Endodermal cell (in vitro differentiated cells): ENCODE results near the gene UNG. TPM values are rescaled to one million over a fixed set of nuclear protein-coding genes. Genes with fewer than 3 reads are reported as not detected.

Experiments used
- DNase-seq: peaks from one replicate; pipeline ENCODE4 v3.0.0-alpha.2; 2017
- H3K27ac ChIP-seq: 2 replicates; pipeline ENCODE4 v1.5.1; 2013; ENCODE audit warnings: mild to moderate bottlenecking, low read depth, low read length, moderate library complexity
- H3K27me3 ChIP-seq: 2 replicates; pipeline ENCODE4 v1.6.1; 2013; ENCODE audit warnings: mild to moderate bottlenecking, low read length, moderate library complexity; ENCODE audit not compliant: insufficient read depth, control insufficient read depth, poor library complexity, severe bottlenecking
- H3K36me3 ChIP-seq: 2 replicates; pipeline ENCODE4 v1.7.0; 2013; ENCODE audit warnings: mild to moderate bottlenecking, low read length, moderate library complexity; ENCODE audit not compliant: control insufficient read depth, insufficient read depth
- H3K4me1 ChIP-seq: one replicate; pipeline ENCODE4 v1.7.0; 2013; ENCODE audit warnings: low read length; ENCODE audit not compliant: control insufficient read depth, insufficient read depth
- H3K4me3 ChIP-seq: 2 replicates; pipeline ENCODE4 v1.5.1; 2013; ENCODE audit warnings: mild to moderate bottlenecking, low read length, moderate library complexity
- H3K9ac ChIP-seq: 2 replicates; pipeline ENCODE4 v1.6.1; 2013; ENCODE audit warnings: mild to moderate bottlenecking, low read length, moderate library complexity; ENCODE audit not compliant: poor library complexity, severe bottlenecking; ENCODE audit errors: extremely low read depth
- H3K9me3 ChIP-seq: 2 replicates; pipeline ENCODE4 v1.6.1; 2013; ENCODE audit warnings: mild to moderate bottlenecking, low read length, moderate library complexity; ENCODE audit not compliant: control insufficient read depth
- H3K27ac Mint-ChIP-seq: 2 replicates; pipeline ENCODE4 v1.8.0; 2020; ENCODE audit warnings: mixed read lengths
- H3K27me3 Mint-ChIP-seq: 2 replicates; pipeline ENCODE4 v1.8.0; 2021; ENCODE audit warnings: mild to moderate bottlenecking, mixed read lengths; ENCODE audit not compliant: insufficient read depth
- H3K36me3 Mint-ChIP-seq: 2 replicates; pipeline ENCODE4 v1.8.0; 2020; ENCODE audit warnings: low read depth, mixed read lengths
- H3K4me1 Mint-ChIP-seq: 2 replicates; pipeline ENCODE4 v1.8.0; 2020; ENCODE audit warnings: mixed read lengths
- H3K4me3 Mint-ChIP-seq: 2 replicates; pipeline ENCODE4 v1.8.0; 2020; ENCODE audit warnings: mild to moderate bottlenecking, moderate library complexity, mixed read lengths
- H3K9me3 Mint-ChIP-seq: 2 replicates; pipeline ENCODE4 v1.8.0; 2020; ENCODE audit warnings: mild to moderate bottlenecking, mixed read lengths
- CTCF ChIP-seq: fragments of 200-600 bp; sonication (generic); conservative IDR thresholded peaks from 2 replicates; pipeline ENCODE4 v1.5.0; 2021; ENCODE audit warnings: antibody characterized with exemption, mild to moderate bottlenecking
- WGBS, 2 experiments: methylation state at CpG; one replicate each; pipeline versions ENCODE4 v1.1.5 to v1.1.7; 2013; ENCODE audit warnings: missing lambda C conversion rate in 2 of 2, mixed read lengths in 1 of 2; ENCODE audit not compliant: insufficient coverage in 1 of 2, insufficient read length in 1 of 2; 5-methylcytosine and 5-hydroxymethylcytosine counted together
- total RNA-seq, 2 donors: library from RNA; stranded (reverse); fragmentation: NEBNext Ultra II Directional in 1 of 2; extraction: Animal tissue kit (Norgen Biotek cat#: 25700) in 1 of 2; gene quantifications; 2 replicates in 1 of 2; 3 replicates in 1 of 2; pipeline ENCODE4 v1.2.1, GENCODE V29; 2021

The UNG gene
- total RNA-seq, 2 donors from 2014 or later = 104 to 114 TPM

- Histone ChIP-seq H3K27me3 (no peaks in the 10 kb centered on the region), H3K4me3 (no peak overlapping the region), H3K36me3 (no peaks in the 10 kb centered on the region), H3K9me3 (no peaks in the 10 kb centered on the region), H3K4me1 (no peaks in the 10 kb centered on the region), H3K9ac (no peak overlapping the region), H3K27ac (no peak overlapping the region)
- H3K27ac Mint-ChIP-seq = no peak overlapping the region
- peaks cover 2% of the 10 kb centered on the region for H3K9me3 Mint-ChIP-seq
- peaks cover 1% of the 10 kb centered on the region for H3K36me3 Mint-ChIP-seq
- no peak for TF ChIP-seq CTCF
- no peak overlapping the region for H3K4me3 Mint-ChIP-seq
- 88 to 94% methylated on average over 12 to 15 of the region's 15 CpGs for WGBS, 2 experiments
- no peak for DNase-seq
- H3K27me3 Mint-ChIP-seq = peaks cover 1% of the 10 kb centered on the region
- peaks cover 3% of the 10 kb centered on the region for H3K4me1 Mint-ChIP-seq
Measured at GRCh38 chr12:109130297-109131153, 33.1 kb downstream of the UNG start.

GRCh38 chr12:109131154-109132050 lies 34.0 kb downstream of the UNG start:
- Mint-ChIP-seq H3K4me3 (no peak overlapping the region), H3K27me3 (peaks cover 1% of the 10 kb centered on the region), H3K27ac (no peak overlapping the region), H3K4me1 (no peaks in the 10 kb centered on the region), H3K36me3 (peaks cover 2% of the 10 kb centered on the region), H3K9me3 (peaks cover 8% of the 10 kb centered on the region)
- H3K27ac ChIP-seq = no peak overlapping the region
- H3K4me1 ChIP-seq = no peaks in the 10 kb centered on the region
- H3K4me3 ChIP-seq = no peak overlapping the region
- TF ChIP-seq CTCF = no peak
- 76 to 82% methylated on average over 23 to 24 of the region's 24 CpGs for WGBS, 2 experiments
- no peaks in the 10 kb centered on the region for H3K27me3 ChIP-seq
- peaks cover 5% of the 10 kb centered on the region for H3K9me3 ChIP-seq
- no peak overlapping the region for H3K9ac ChIP-seq
- H3K36me3 ChIP-seq = no peaks in the 10 kb centered on the region
- DNase-seq = peak; percentile 73

- Mint-ChIP-seq H3K4me1 (no peaks in the 10 kb centered on the region), H3K36me3 (peaks cover 2% of the 10 kb centered on the region), H3K4me3 (no peak overlapping the region), H3K9me3 (peaks cover 12% of the 10 kb centered on the region), H3K27me3 (peaks cover 6% of the 10 kb centered on the region), H3K27ac (no peak overlapping the region)
- Histone ChIP-seq H3K36me3 (no peaks in the 10 kb centered on the region), H3K9me3 (peaks cover 5% of the 10 kb centered on the region), H3K9ac (no peak overlapping the region), H3K27ac (no peak overlapping the region), H3K27me3 (no peaks in the 10 kb centered on the region), H3K4me3 (no peak overlapping the region), H3K4me1 (no peaks in the 10 kb centered on the region)
- 73 to 80% methylated on average over 5 to 6 of the region's 6 CpGs for WGBS, 2 experiments
- peak; percentile 87 for TF ChIP-seq CTCF
- peak; percentile 91 for DNase-seq
Measured at GRCh38 chr12:109134186-109134917, 37.0 kb downstream of the UNG start.
